SK-N-MC (cell line): ENCODE results near the gene MACF1.

Source experiments
- EZH2 ChIP-seq: fragments of 200-600 bp; sonication (generic); IDR thresholded peaks from one replicate; pipeline ENCODE4 v1.6.1; 2017; ENCODE audit warnings: antibody characterized with exemption
- POLR2AphosphoS5 ChIP-seq: IDR thresholded peaks from 2 replicates; pipeline ENCODE4 v1.6.1; 2012; ENCODE audit warnings: mild to moderate bottlenecking, low read depth, low read length, borderline replicate concordance

DNA sequence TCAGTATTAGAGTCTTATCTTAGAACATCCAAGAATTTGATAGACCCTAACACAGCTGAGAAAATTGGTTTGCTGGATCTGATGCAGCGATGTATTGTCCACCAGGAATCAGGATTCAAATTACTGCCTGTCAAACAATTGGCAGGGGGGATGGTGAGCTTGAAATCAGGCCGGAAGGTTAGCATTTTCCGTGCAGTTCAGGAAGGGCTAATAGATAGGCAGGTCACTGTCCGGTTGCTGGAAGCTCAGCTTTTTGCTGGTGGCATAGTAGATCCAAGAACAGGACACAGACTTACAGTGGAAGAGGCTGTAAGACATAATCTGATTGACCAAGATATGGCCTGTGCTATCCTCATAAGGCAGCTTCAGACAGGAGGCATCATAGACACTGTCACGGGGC is 127.2 kb downstream of the MACF1 start:
- no peak for TF ChIP-seq EZH2
- TF ChIP-seq POLR2AphosphoS5 = no peak
